HUES64 (cell line): Measurements from ENCODE around the gene VIL1.

ENCODE experiments used
- H3K27ac ChIP-seq: 2 replicates; pipeline ENCODE4 v1.7.0; 2013; ENCODE audit warnings: low read depth, low read length, inconsistent platforms
- H3K27me3 ChIP-seq: 2 replicates; pipeline ENCODE4 v1.6.1; 2013; ENCODE audit warnings: mild to moderate bottlenecking, low read length; ENCODE audit not compliant: insufficient read depth
- H3K36me3 ChIP-seq: 2 replicates; pipeline ENCODE4 v1.6.1; 2013; ENCODE audit warnings: mild to moderate bottlenecking, low read length; ENCODE audit not compliant: insufficient read depth
- H3K4me1 ChIP-seq: 2 replicates; pipeline ENCODE4 v1.6.1; 2013; ENCODE audit warnings: mild to moderate bottlenecking, low read length, moderate library complexity; ENCODE audit not compliant: insufficient read depth
- H3K4me3 ChIP-seq: 2 replicates; pipeline ENCODE4 v1.5.1; 2013; ENCODE audit warnings: mild to moderate bottlenecking, low read length, moderate library complexity
- H3K9ac ChIP-seq: 2 replicates; pipeline ENCODE4 v1.6.1; 2013; ENCODE audit warnings: mild to moderate bottlenecking, low read depth, low read length
- H3K9me3 ChIP-seq: 2 replicates; pipeline ENCODE4 v1.6.1; 2013; ENCODE audit warnings: low read depth, low read length; ENCODE audit not compliant: insufficient read depth
- WGBS: fragments of 150-250, 120-280 bp; methylation state at CpG from one replicate; pipeline ENCODE4 v1.1.7; 2013; ENCODE audit warnings: missing lambda C conversion rate; 5-methylcytosine and 5-hydroxymethylcytosine counted together

Gene VIL1

GRCh38 chr2:218432676-218433365 is 13.9 kb downstream of the VIL1 start:
- Histone ChIP-seq H3K27me3 (no peaks in the 10 kb centered on the region), H3K36me3 (no peaks in the 10 kb centered on the region), H3K27ac (no peak overlapping the region), H3K4me3 (no peak overlapping the region), H3K9ac (no peak overlapping the region), H3K4me1 (no peaks in the 10 kb centered on the region), H3K9me3 (no peaks in the 10 kb centered on the region)
- WGBS: 92% methylated on average over 8 of the region's 8 CpGs

- 88% methylated on average over 9 of the region's 9 CpGs for WGBS
- H3K36me3 ChIP-seq: no peaks in the 10 kb centered on the region
- no peaks in the 10 kb centered on the region for H3K27me3 ChIP-seq
These were observed 15.5 kb downstream of the VIL1 start for GRCh38 chr2:218434456-218434855.

GRCh38 chr2:218435003-218435982 is 16.4 kb downstream of the VIL1 start:
- Histone ChIP-seq H3K4me3 (no peak overlapping the region), H3K27ac (no peak overlapping the region), H3K9ac (no peak overlapping the region), H3K36me3 (no peaks in the 10 kb centered on the region), H3K9me3 (no peaks in the 10 kb centered on the region), H3K4me1 (no peaks in the 10 kb centered on the region), H3K27me3 (no peaks in the 10 kb centered on the region)
- WGBS: 92% methylated on average over 11 of the region's 11 CpGs

More at GRCh38 chr2:218434456-218434855, 15.5 kb downstream of the VIL1 start:
- H3K9ac ChIP-seq: no peak overlapping the region
- no peaks in the 10 kb centered on the region for H3K9me3 ChIP-seq
- H3K4me3 ChIP-seq: no peak overlapping the region
- no peaks in the 10 kb centered on the region for H3K4me1 ChIP-seq
- H3K27ac ChIP-seq: no peak overlapping the region

- WGBS: 91% methylated on average over 5 of the region's 5 CpGs
- H3K9me3 ChIP-seq: no peaks in the 10 kb centered on the region
- H3K27me3 ChIP-seq: no peaks in the 10 kb centered on the region
- no peak overlapping the region for H3K27ac ChIP-seq
- no peaks in the 10 kb centered on the region for H3K4me1 ChIP-seq
- no peak overlapping the region for H3K9ac ChIP-seq
- no peak overlapping the region for H3K4me3 ChIP-seq
- H3K36me3 ChIP-seq: no peaks in the 10 kb centered on the region
These were observed 18.1 kb downstream of the VIL1 start for GRCh38 chr2:218436992-218437391.

GRCh38 chr2:218437969-218438368 is 19.0 kb downstream of the VIL1 start:
- Histone ChIP-seq H3K4me3 (no peak overlapping the region), H3K9ac (no peak overlapping the region), H3K4me1 (no peaks in the 10 kb centered on the region), H3K27ac (no peak overlapping the region), H3K9me3 (no peaks in the 10 kb centered on the region), H3K36me3 (no peaks in the 10 kb centered on the region), H3K27me3 (no peaks in the 10 kb centered on the region)
- WGBS: 100% methylated on average over 1 of the region's 1 CpG

GRCh38 chr2:218438596-218438995 is 19.7 kb downstream of the VIL1 start:
- H3K4me1 ChIP-seq: no peaks in the 10 kb centered on the region
- WGBS: 91% methylated on average over 4 of the region's 4 CpGs
- H3K9ac ChIP-seq: no peak overlapping the region
- H3K36me3 ChIP-seq: no peaks in the 10 kb centered on the region
- no peak overlapping the region for H3K4me3 ChIP-seq
- H3K27ac ChIP-seq: no peak overlapping the region
- H3K27me3 ChIP-seq: no peaks in the 10 kb centered on the region
- H3K9me3 ChIP-seq: no peaks in the 10 kb centered on the region

GRCh38 chr2:218444692-218445357 is 25.9 kb downstream of the VIL1 start:
- H3K36me3 ChIP-seq: peaks cover 32% of the 10 kb centered on the region

GRCh38 chr2:218445602-218446001 is 26.7 kb downstream of the VIL1 start:
- H3K4me1 ChIP-seq: no peaks in the 10 kb centered on the region
- no peak overlapping the region for H3K9ac ChIP-seq
- H3K27me3 ChIP-seq: no peaks in the 10 kb centered on the region
- peaks cover 39% of the 10 kb centered on the region for H3K36me3 ChIP-seq
- no peak overlapping the region for H3K4me3 ChIP-seq
- no peak overlapping the region for H3K27ac ChIP-seq
- H3K9me3 ChIP-seq: no peaks in the 10 kb centered on the region

More at GRCh38 chr2:218444692-218445357, 25.9 kb downstream of the VIL1 start:
- Histone ChIP-seq H3K9me3 (no peaks in the 10 kb centered on the region), H3K9ac (no peak overlapping the region), H3K4me3 (no peak overlapping the region), H3K27ac (no peak overlapping the region), H3K27me3 (no peaks in the 10 kb centered on the region), H3K4me1 (no peaks in the 10 kb centered on the region)
- 96% methylated on average over 7 of the region's 7 CpGs for WGBS

- Histone ChIP-seq H3K9me3 (no peaks in the 10 kb centered on the region), H3K27ac (no peak overlapping the region), H3K9ac (no peak overlapping the region), H3K4me1 (0 out of 2 replicates have a peak, but pooled peaks cover 6% of the 10 kb centered on the region), H3K36me3 (peaks cover 49% of the 10 kb centered on the region), H3K4me3 (no peak overlapping the region), H3K27me3 (no peaks in the 10 kb centered on the region)
- WGBS: 97% methylated on average over 6 of the region's 6 CpGs
These were observed 27.6 kb downstream of the VIL1 start for GRCh38 chr2:218446547-218446946.

GRCh38 chr2:218447072-218447471 is 28.1 kb downstream of the VIL1 start:
- Histone ChIP-seq H3K9me3 (no peaks in the 10 kb centered on the region), H3K4me1 (0 out of 2 replicates have a peak, but pooled peaks cover 9% of the 10 kb centered on the region), H3K27me3 (no peaks in the 10 kb centered on the region), H3K4me3 (no peak overlapping the region), H3K9ac (no peak overlapping the region), H3K27ac (no peak overlapping the region), H3K36me3 (peaks cover 54% of the 10 kb centered on the region)
- WGBS: 100% methylated on average over 2 of the region's 2 CpGs

- Histone ChIP-seq H3K9me3 (no peaks in the 10 kb centered on the region), H3K4me3 (no peak overlapping the region), H3K4me1 (0 out of 2 replicates have a peak, but pooled peaks cover 9% of the 10 kb centered on the region), H3K9ac (no peak overlapping the region), H3K27ac (no peak overlapping the region), H3K27me3 (no peaks in the 10 kb centered on the region), H3K36me3 (peaks cover 66% of the 10 kb centered on the region)
- 97% methylated on average over 2 of the region's 3 CpGs for WGBS
These were observed 30.0 kb downstream of the VIL1 start for GRCh38 chr2:218448934-218449333.
